HL-60 (cell line): Measurements from ENCODE around the gene MAD1L1.

Experiments used
- DNase-seq, 2 experiments: peaks; one replicate each; pipeline ENCODE4 v3.0.0-alpha.2; 2010 to 2020; ENCODE audit warnings: low read depth in 1 of 2, low spot score in 1 of 2
- H3K27ac ChIP-seq: fragments of 250-450 bp; sonication (Bioruptor Pico); replicated peaks from 2 replicates; pipeline ENCODE4 v1.5.1; 2020; ENCODE audit warnings: mild to moderate bottlenecking, moderate library complexity
- H3K27me3 ChIP-seq: fragments of 250-450 bp; sonication (Bioruptor Pico); 2 replicates; pipeline ENCODE4 v1.5.1; 2021; ENCODE audit warnings: mild to moderate bottlenecking, moderate library complexity; ENCODE audit not compliant: insufficient read depth, poor library complexity, severe bottlenecking
- H3K4me3 ChIP-seq: replicated peaks from 2 replicates; pipeline ENCODE4 v1.5.1; 2011; ENCODE audit warnings: mild to moderate bottlenecking, control low read depth, low read length; ENCODE audit not compliant: insufficient read depth
- GABPA ChIP-seq: IDR thresholded peaks from 2 replicates; pipeline ENCODE4 v1.6.1; 2012; ENCODE audit warnings: low read depth
- POLR2AphosphoS5 ChIP-seq: IDR thresholded peaks from 2 replicates; pipeline ENCODE4 v1.6.1; 2012; ENCODE audit warnings: low read depth
- REST ChIP-seq: IDR thresholded peaks from 2 replicates; pipeline ENCODE4 v1.6.1; 2012; ENCODE audit warnings: low read depth; ENCODE audit not compliant: insufficient replicate concordance
- SPI1 ChIP-seq: IDR thresholded peaks from 2 replicates; pipeline ENCODE4 v1.6.1; 2012; ENCODE audit warnings: low read depth, mild to moderate bottlenecking, borderline replicate concordance
- TF ChIP-seq, protein P1 (sequence below): IDR thresholded peaks from one replicate; pipeline ENCODE4 v1.5.1; 2011; ENCODE audit warnings: low read length, control low read depth, inconsistent platforms; ENCODE audit not compliant: insufficient read depth

Gene MAD1L1

GRCh38 chr7:1956611-1957470 lies 275.9 kb downstream of the MAD1L1 start:
- Histone ChIP-seq H3K27me3 (no peaks in the 10 kb centered on the region), H3K4me3 (no peak overlapping the region), H3K27ac (no peak overlapping the region)
- TF ChIP-seq SPI1, result no peak
- TF ChIP-seq, protein P1, sequence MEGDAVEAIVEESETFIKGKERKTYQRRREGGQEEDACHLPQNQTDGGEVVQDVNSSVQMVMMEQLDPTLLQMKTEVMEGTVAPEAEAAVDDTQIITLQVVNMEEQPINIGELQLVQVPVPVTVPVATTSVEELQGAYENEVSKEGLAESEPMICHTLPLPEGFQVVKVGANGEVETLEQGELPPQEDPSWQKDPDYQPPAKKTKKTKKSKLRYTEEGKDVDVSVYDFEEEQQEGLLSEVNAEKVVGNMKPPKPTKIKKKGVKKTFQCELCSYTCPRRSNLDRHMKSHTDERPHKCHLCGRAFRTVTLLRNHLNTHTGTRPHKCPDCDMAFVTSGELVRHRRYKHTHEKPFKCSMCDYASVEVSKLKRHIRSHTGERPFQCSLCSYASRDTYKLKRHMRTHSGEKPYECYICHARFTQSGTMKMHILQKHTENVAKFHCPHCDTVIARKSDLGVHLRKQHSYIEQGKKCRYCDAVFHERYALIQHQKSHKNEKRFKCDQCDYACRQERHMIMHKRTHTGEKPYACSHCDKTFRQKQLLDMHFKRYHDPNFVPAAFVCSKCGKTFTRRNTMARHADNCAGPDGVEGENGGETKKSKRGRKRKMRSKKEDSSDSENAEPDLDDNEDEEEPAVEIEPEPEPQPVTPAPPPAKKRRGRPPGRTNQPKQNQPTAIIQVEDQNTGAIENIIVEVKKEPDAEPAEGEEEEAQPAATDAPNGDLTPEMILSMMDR, result no peak
- TF ChIP-seq REST, result no peak
- TF ChIP-seq POLR2AphosphoS5, result no peak
- no peak for TF ChIP-seq GABPA
- DNase-seq, result no peak

DNA sequence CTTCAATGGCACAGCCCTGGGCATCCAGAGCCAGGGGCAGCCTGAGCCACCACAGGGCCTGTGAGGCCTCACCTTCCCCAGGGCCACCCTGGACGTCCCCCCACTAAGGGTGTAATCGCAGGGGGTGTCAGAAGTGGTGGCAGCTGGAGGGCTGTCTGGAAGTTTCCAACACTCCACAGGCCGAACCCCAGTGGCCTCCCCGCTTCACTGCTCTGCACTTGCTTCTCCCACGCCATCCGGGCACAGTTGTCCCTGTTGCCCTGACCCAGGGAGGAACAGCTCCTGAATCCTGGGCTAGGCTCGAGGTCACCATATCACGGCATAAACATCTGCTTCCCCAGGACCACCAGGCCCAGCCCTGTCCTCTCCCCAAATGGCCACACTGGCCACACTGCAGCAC lies 276.6 kb downstream of the MAD1L1 start:
- H3K27me3 ChIP-seq, result no peaks in the 10 kb centered on the region
- TF ChIP-seq REST (no peak), GABPA (no peak), SPI1 (no peak), POLR2AphosphoS5 (no peak)
- TF ChIP-seq, protein P1, result no peak

GRCh38 chr7:1954366-1955004 lies 278.3 kb downstream of the MAD1L1 start:
- Histone ChIP-seq H3K4me3 (no peak overlapping the region), H3K27me3 (no peaks in the 10 kb centered on the region), H3K27ac (no peak overlapping the region)
- TF ChIP-seq REST (no peak), POLR2AphosphoS5 (no peak), GABPA (no peak), SPI1 (no peak)
- TF ChIP-seq, protein P1, result no peak
- DNase-seq, result no peak

More for the DNA sequence above, 276.6 kb downstream of the MAD1L1 start:
- DNase-seq, result no peak
- H3K27ac ChIP-seq, result no peak overlapping the region
- no peak overlapping the region for H3K4me3 ChIP-seq
